ENCODE results near the gene ZNF507.

GRCh38 chr19:32346901-32347300 lies 1.5 kb downstream of the ZNF507 start:
- no peak for TF ChIP-seq CTCF (conservative IDR thresholded peaks at IDR 0.05; ENCODE audit: low read length)
- no peak for TF ChIP-seq EZH2phosphoT487 (IDR thresholded peaks at IDR 0.05; ENCODE audit: borderline replicate concordance, low read depth, low read length)

All from OCI-LY7 (cell line).